Thymus (tissue), 11 donors: Measurements from ENCODE around the gene EMD. TPM values are rescaled to one million over a fixed set of nuclear protein-coding genes. Genes with fewer than 3 reads are reported as not detected.
"Not testable (repeated sequence)": the region's sequence is repeated elsewhere in the genome, so short reads cannot be mapped to it uniquely, and the experiment has no call there.

Source experiments
- DNase-seq, 9 donors: peaks; one replicate each; pipeline ENCODE4 v3.0.0-alpha.2; 2013; ENCODE audit warnings: low spot score in 9 of 9, low read depth in 6 of 9, missing footprints in 1 of 9
- H3K27ac ChIP-seq, 2 donors: one replicate each; pipeline ENCODE4 v1.5.1; 2013; ENCODE audit warnings: control low read depth in 1 of 2, low read depth in 1 of 2, low read length in 1 of 2, mild to moderate bottlenecking in 1 of 2, moderate library complexity in 1 of 2
- H3K27me3 ChIP-seq, 2 donors: one replicate each; pipeline ENCODE4 v1.5.1; 2013; ENCODE audit warnings: low read length in 1 of 2; ENCODE audit not compliant: control insufficient read depth in 2 of 2, insufficient read depth in 1 of 2
- H3K36me3 ChIP-seq, 2 donors: one replicate each; pipeline ENCODE4 v1.5.1; 2013; ENCODE audit warnings: low read length in 1 of 2, mild to moderate bottlenecking in 1 of 2, moderate library complexity in 1 of 2; ENCODE audit not compliant: control insufficient read depth in 2 of 2, insufficient read depth in 2 of 2
- H3K4me1 ChIP-seq, 2 donors: one replicate each; pipeline ENCODE4 v1.5.1; 2013; ENCODE audit warnings: low read length in 2 of 2; ENCODE audit not compliant: control insufficient read depth in 2 of 2, insufficient read depth in 2 of 2
- H3K4me3 ChIP-seq, 2 donors: one replicate each; pipeline ENCODE4 v1.5.1; 2013; ENCODE audit warnings: low read length in 2 of 2, control low read depth in 1 of 2, mild to moderate bottlenecking in 1 of 2
- H3K9me3 ChIP-seq, 2 donors: one replicate each; pipeline ENCODE4 v1.5.1; 2013; ENCODE audit warnings: low read length in 1 of 2, mild to moderate bottlenecking in 1 of 2; ENCODE audit not compliant: control insufficient read depth in 2 of 2, insufficient read depth in 1 of 2
- WGBS: extraction: QIAGEN DNeasy Blood & Tissue Kit; methylation state at CpG from one replicate; pipeline ENCODE4 v1.1.7; 2013; 5-methylcytosine and 5-hydroxymethylcytosine counted together
- polyA plus RNA-seq: library from polyadenylated mRNA; stranded (reverse); fragments of 200-250 nt; gene quantifications from one replicate; pipeline ENCODE4 v1.2.3, GENCODE V29; 2013
- total RNA-seq: library from RNA; stranded (reverse); fragments of 120-200 nt; gene quantifications from one replicate; pipeline ENCODE4 v1.2.4, GENCODE V29; 2013
- donor health status: healthy.

The EMD gene
- total and polyA plus RNA-seq, 2 donors = 8.2 to 110 TPM

- H3K27me3 ChIP-seq, H3K9me3 ChIP-seq, H3K4me1 ChIP-seq, H3K27ac ChIP-seq, DNase-seq, H3K36me3 ChIP-seq, H3K4me3 ChIP-seq: not testable (repeated sequence)
- no CpG with 5 or more reads among the region's 20 CpGs for WGBS
These were observed 35.5 kb upstream of the EMD start for GRCh38 chrX:154343620-154344019.

- 96% methylated on average over 5 of the region's 7 CpGs for WGBS
- no peak overlapping the region for H3K27ac ChIP-seq
- peaks cover 43 to 50% of the 10 kb centered on the region in 2 donors for H3K36me3 ChIP-seq
- H3K4me3 ChIP-seq = no peak overlapping the region
- no peaks in the 10 kb centered on the region for H3K9me3 ChIP-seq
- DNase-seq = no peak
- no peaks in the 10 kb centered on the region for H3K27me3 ChIP-seq
- peaks cover 0 to 6% of the 10 kb centered on the region in 2 donors for H3K4me1 ChIP-seq
These were observed 31.0 kb upstream of the EMD start for GRCh38 chrX:154348114-154348531.

GRCh38 chrX:154348646-154349358, 30.3 kb upstream of the EMD start:
- Histone ChIP-seq H3K9me3 (no peaks in the 10 kb centered on the region), H3K27ac (no peak overlapping the region), H3K4me1 (peaks cover 0 to 6% of the 10 kb centered on the region in 2 donors), H3K4me3 (no peak overlapping the region), H3K27me3 (no peaks in the 10 kb centered on the region), H3K36me3 (peaks cover 50 to 57% of the 10 kb centered on the region in 2 donors)
- 97% methylated on average over 24 of the region's 24 CpGs for WGBS
- no peak for DNase-seq

- Histone ChIP-seq H3K4me1 (peaks cover 0 to 6% of the 10 kb centered on the region in 2 donors), H3K27ac (no peak overlapping the region)
These were observed 29.6 kb upstream of the EMD start for GRCh38 chrX:154349359-154349935.

GRCh38 chrX:154349979-154350378, 29.1 kb upstream of the EMD start:
- H3K27me3 ChIP-seq = no peaks in the 10 kb centered on the region
- H3K4me1 ChIP-seq = peaks cover 0 to 6% of the 10 kb centered on the region in 2 donors
- 98% methylated on average over 15 of the region's 15 CpGs for WGBS
- no peak overlapping the region for H3K27ac ChIP-seq
- no peak for DNase-seq
- H3K36me3 ChIP-seq = peaks cover 61 to 67% of the 10 kb centered on the region in 2 donors
- no peaks in the 10 kb centered on the region for H3K9me3 ChIP-seq
- no peak overlapping the region for H3K4me3 ChIP-seq

More at GRCh38 chrX:154349359-154349935, 29.6 kb upstream of the EMD start:
- WGBS = 92% methylated on average over 19 of the region's 19 CpGs
- H3K4me3 ChIP-seq = no peak overlapping the region
- H3K9me3 ChIP-seq = no peaks in the 10 kb centered on the region
- no peaks in the 10 kb centered on the region for H3K27me3 ChIP-seq
- no peak for DNase-seq
- peaks cover 56 to 62% of the 10 kb centered on the region in 2 donors for H3K36me3 ChIP-seq

GRCh38 chrX:154350429-154351182, 28.5 kb upstream of the EMD start:
- Histone ChIP-seq H3K4me1 (peaks cover 0 to 6% of the 10 kb centered on the region in 2 donors), H3K9me3 (no peaks in the 10 kb centered on the region), H3K27ac (peak overlapping the region in 1 of 2 donors; percentile 5), H3K4me3 (no peak overlapping the region), H3K36me3 (peaks cover 63 to 72% of the 10 kb centered on the region in 2 donors), H3K27me3 (no peaks in the 10 kb centered on the region)
- DNase-seq = no peak
- 87% methylated on average over 19 of the region's 19 CpGs for WGBS

- Histone ChIP-seq H3K36me3 (peaks cover 65 to 80% of the 10 kb centered on the region in 2 donors), H3K27me3 (no peaks in the 10 kb centered on the region), H3K27ac (peak overlapping the region in 1 of 2 donors; percentile 5), H3K4me1 (peaks cover 0 to 6% of the 10 kb centered on the region in 2 donors), H3K9me3 (no peaks in the 10 kb centered on the region), H3K4me3 (no peak overlapping the region)
- 56% methylated on average over 30 of the region's 30 CpGs for WGBS
- no peak for DNase-seq
These were observed 27.7 kb upstream of the EMD start for GRCh38 chrX:154351183-154352011.

GRCh38 chrX:154352012-154352401, 27.1 kb upstream of the EMD start:
- H3K36me3 ChIP-seq = peaks cover 70 to 84% of the 10 kb centered on the region in 2 donors
- peaks cover 0 to 6% of the 10 kb centered on the region in 2 donors for H3K4me1 ChIP-seq
- H3K27ac ChIP-seq = no peak overlapping the region
- WGBS = 95% methylated on average over 14 of the region's 14 CpGs
- no peaks in the 10 kb centered on the region for H3K27me3 ChIP-seq
- no peak for DNase-seq
- H3K4me3 ChIP-seq = no peak overlapping the region
- no peaks in the 10 kb centered on the region for H3K9me3 ChIP-seq
